Muscle of back (tissue), 13 donors: ENCODE results near the gene UNC50. TPM values are rescaled to one million over a fixed set of nuclear protein-coding genes. Genes with fewer than 3 reads are reported as not detected.
A peak's percentile ranks its signal among the peaks of the same experiment; 100 is the strongest.

Source experiments
- DNase-seq, 3 donors: peaks; one replicate each; pipeline versions ENCODE4 v3.0.0 to v3.0.0-alpha.2; 2013
- long read RNA-seq, 9 donors: transcript quantifications; one replicate each; lab custom pipeline, GENCODE V29; 2026
- polyA plus RNA-seq, 10 donors: library from polyadenylated mRNA; unstranded; fragments of 120-200 nt; gene quantifications; one replicate each; pipeline ENCODE4 v1.2.1, GENCODE V29; 2013; ENCODE audit not compliant: insufficient read length in 10 of 10

Gene UNC50, protein sequence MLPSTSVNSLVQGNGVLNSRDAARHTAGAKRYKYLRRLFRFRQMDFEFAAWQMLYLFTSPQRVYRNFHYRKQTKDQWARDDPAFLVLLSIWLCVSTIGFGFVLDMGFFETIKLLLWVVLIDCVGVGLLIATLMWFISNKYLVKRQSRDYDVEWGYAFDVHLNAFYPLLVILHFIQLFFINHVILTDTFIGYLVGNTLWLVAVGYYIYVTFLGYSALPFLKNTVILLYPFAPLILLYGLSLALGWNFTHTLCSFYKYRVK
- polyA plus RNA-seq = 10 to 100 TPM; 24.9 to 42.1 (median 32.1) TPM
- long read RNA-seq, donor 1, transcript UNC50-201 (6 exons, 1,143 nt) = major isoform, 12 of 13 reads
- long read RNA-seq, donor 1, partial matches to known transcripts = 0 of 13 reads
- long read RNA-seq, donor 1, other reads (novel, unspliced or antisense) = 0 of 13 reads
- long read RNA-seq, donor 2, transcript UNC50-201 (6 exons, 1,143 nt) = major isoform, 9 of 10 reads
- long read RNA-seq, donor 2, partial matches to known transcripts = 0 of 10 reads
- long read RNA-seq, donor 2, other reads (novel, unspliced or antisense) = 0 of 10 reads
- long read RNA-seq, donor 3 = 0 reads
- long read RNA-seq, donor 4, transcript UNC50-201 (6 exons, 1,143 nt) = major isoform, 18 of 22 reads
- long read RNA-seq, donor 4, partial matches to known transcripts = 0 of 22 reads
- long read RNA-seq, donor 4, other reads (novel, unspliced or antisense) = 0 of 22 reads
- long read RNA-seq, donor 5, transcript UNC50-201 (6 exons, 1,143 nt) = major isoform, 15 of 16 reads
- long read RNA-seq, donor 5, partial matches to known transcripts = 0 of 16 reads
- long read RNA-seq, donor 5, other reads (novel, unspliced or antisense) = 0 of 16 reads
- long read RNA-seq, donor 6, transcript UNC50-201 (6 exons, 1,143 nt) = major isoform, 23 of 25 reads
- long read RNA-seq, donor 6, partial matches to known transcripts = 0 of 25 reads
- long read RNA-seq, donor 6, other reads (novel, unspliced or antisense) = 0 of 25 reads
- long read RNA-seq, donor 7, transcript UNC50-201 (6 exons, 1,143 nt) = major isoform, 23 of 25 reads
- long read RNA-seq, donor 7, partial matches to known transcripts = 0 of 25 reads
- long read RNA-seq, donor 7, other reads (novel, unspliced or antisense) = 0 of 25 reads
- long read RNA-seq, donor 8, transcript UNC50-201 (6 exons, 1,143 nt) = major isoform, 13 of 15 reads
- long read RNA-seq, donor 8, partial matches to known transcripts = 0 of 15 reads
- long read RNA-seq, donor 8, other reads (novel, unspliced or antisense) = 0 of 15 reads
- long read RNA-seq, donor 9, partial matches to known transcripts = 0 of 2 reads
- long read RNA-seq, donor 9, other reads (novel, unspliced or antisense) = 0 of 2 reads

DNA sequence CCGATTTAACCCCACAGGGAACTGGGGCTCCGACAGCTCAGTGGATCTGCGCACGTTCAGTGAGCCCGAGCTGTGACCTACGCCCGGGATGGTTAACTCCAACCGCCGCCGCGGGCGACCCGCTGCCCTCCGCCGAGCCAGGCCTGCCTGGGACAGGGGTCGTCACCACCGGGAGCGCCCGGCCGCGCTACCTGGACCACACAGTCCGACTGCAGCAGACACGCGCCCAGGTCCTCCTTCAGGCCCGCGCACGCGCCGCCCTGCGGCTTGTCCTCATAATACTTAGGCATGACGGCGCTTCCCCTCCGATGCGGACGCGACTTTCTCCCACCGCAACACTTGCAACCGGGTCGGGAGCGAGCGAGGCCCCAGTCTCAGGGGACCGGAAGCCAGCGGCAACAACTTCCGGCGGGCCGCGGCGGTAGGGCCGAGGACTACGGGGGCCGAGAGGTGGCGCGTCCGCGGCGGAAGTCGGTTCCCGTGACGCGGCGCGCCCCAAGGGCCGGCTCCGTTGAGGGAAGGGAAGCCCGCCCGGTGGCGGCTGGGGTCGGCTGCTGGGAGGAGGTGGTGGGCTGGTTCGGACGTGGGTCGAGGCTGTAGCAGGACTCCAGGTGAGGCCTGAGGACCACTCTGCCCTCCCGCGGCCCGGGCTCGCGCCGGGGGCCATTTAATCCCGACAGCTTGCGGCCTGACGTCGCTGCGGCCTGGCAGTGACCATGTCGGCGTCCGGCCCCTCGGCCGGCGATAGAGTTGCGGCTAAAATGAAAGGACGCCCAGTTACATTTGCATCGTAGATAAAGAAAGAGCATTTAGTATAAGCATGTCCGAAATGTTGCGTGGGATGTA, at the start of gene UNC50, which contains the start of gene COA5:
TSS of gene UNC50 (plus strand) at position 474 of the 846 bp plus-strand sequence. CDS start 1,171 bp downstream, outside the sequence.
TSS of gene COA5 (minus strand) at position 397 of the 846 bp plus-strand sequence. CDS start at position 290, 107 bp downstream.
- DNase-seq = peak; percentile 90 to 97 (median 92)

DNA sequence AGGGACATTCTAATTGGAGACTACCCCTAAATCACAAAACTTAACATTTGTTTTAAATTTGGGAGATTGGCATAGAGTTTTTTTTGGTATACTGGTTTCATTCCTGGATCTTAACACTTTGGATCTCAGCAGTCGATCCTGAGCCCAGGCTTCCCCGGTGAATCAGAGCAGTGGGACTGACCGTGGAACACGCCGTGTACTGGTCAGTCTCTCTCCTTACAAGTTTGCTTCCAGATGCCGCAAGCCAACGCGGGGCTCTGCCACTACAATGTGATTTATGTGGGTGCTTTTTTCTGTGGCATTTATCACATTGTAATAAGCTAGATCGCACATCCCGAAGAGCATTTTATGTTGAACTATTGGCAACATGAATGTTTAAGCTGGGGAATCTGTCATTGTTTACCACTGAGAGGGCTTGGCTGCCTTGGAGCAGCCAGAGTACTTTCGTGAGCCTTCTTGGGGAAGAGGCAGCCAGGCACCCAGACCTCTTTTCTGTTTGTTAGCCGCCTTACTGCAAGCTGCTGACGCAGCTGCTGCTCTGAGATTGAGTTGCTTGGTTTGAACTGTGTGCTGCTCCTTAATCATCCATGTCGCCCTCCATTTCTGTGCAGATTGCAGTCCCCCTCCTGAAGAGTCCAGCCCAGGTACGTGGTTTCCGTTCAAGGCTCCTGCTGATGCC, 49.4 kb upstream of the UNC50 start:
- no peak for DNase-seq

DNA sequence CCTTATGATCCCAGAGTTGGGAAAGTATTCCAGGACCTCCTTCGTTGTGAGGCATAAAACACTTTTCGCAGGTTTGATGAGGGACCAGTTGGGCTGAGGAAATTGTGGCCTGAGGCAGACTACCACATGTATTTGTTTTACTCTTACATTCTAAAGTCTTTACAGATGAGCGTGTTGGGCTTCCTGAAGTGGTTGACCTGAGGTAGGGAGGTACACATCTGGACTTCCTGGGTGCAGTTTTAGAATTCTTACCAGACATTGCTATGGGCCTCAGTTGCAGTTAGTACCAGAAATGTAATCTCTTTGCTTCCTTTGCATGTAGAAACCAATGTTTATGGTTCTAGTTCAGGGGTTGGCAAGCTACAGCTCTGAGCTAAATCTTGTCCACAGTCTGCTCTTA, 48.8 kb upstream of the UNC50 start:
- DNase-seq = no peak

DNA sequence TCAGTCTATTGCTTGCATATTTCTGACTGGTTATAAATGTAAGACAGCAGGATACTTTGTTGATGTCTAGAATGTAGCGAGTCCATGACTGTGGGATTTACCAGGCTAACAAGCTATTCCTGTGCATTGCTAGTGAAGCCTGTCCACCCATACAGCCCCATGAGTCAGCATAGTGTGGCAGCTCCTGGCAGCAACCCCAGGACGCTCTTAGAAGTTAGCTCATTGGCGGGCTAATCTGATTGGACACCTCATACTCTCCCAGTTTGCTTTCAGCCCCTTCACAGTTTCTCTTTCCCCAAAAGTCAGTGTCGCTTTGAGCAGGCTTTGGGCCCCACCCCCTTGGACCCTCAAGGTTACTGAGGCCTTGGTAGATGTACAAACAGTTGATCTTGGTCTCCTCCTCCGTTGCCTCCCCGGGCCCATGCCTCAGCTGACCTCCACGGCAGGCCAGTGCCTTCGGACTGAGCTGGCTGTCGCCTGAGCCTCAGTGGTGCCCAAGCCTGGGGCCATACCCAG, 48.1 kb upstream of the UNC50 start:
- DNase-seq = peak in 1 of 3 donors; percentile 35

DNA sequence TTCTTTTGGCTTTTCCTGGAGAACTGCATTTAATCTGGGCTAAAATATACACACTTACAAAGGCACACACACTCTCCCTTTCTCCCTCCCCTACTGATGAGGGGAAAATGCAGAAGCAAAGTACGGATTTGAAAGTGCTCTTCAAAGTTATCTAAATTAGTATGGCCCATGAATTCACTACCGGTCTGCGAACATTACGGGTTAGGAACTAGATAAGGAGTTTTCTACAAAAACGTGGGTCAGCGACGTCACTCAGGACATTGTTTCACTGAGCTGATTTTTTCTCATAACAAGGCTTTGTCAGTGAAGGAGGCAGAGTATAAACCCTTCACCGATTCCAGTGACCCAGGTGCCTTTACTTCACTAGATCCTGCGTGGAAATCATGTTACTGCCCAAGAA, 47.4 kb upstream of the UNC50 start:
- DNase-seq = no peak

DNA sequence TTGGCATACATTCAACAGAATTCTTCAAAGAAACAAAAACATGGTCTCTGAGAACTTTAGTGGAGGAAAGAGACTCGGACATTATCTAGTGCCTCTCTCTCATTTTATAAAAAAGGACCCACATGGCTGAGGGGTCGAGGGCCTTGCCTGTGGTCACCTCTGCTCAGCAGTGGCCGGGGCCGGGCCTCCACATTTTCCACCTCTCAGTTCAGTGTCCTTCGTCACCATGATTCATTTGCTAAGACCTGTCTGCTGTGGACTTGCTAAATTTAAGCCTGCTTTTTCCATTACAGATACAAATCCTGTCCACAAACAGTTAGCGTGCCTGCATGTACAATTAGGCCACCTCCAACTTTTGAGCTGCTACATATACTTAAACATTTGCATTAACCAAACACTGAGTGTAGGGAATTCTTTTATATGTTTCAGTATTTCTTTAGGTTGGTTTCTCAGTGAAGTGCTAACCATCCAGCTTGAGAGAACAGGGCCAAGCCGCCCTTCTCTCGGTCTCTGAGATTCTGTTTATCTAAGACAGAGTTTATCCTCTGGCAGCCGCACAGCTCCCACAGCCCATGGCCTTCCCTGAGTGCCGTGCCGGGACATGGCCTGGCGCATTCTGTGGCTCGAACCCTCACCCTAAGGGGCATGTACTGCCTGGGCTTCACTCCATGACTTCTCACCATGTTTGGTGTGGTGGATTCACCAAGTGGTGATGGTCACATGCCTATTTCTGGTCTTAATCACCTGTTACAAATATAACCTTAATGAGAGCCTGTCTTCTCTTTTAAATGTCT, 46.3 kb upstream of the UNC50 start:
- DNase-seq = no peak

DNA sequence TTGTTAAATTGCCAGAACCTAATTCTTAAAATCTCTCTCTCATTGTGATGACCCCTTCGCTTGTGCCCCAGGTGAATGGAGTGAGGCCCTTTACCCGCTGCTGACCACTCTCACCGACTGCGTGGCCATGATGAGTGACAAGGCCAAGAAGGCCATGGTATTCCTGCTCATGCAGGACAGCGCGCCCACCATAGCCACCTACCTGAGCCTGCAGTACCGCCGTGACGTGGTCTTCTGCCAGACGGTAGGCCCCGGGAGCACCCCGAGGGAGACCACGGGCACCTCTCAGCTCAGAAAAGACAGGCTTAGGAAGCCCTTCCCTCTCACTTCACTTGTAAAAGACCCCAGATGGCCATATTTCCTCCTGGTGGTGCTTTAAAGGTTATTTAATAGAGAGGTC, 45.0 kb upstream of the UNC50 start:
- no peak for DNase-seq

DNA sequence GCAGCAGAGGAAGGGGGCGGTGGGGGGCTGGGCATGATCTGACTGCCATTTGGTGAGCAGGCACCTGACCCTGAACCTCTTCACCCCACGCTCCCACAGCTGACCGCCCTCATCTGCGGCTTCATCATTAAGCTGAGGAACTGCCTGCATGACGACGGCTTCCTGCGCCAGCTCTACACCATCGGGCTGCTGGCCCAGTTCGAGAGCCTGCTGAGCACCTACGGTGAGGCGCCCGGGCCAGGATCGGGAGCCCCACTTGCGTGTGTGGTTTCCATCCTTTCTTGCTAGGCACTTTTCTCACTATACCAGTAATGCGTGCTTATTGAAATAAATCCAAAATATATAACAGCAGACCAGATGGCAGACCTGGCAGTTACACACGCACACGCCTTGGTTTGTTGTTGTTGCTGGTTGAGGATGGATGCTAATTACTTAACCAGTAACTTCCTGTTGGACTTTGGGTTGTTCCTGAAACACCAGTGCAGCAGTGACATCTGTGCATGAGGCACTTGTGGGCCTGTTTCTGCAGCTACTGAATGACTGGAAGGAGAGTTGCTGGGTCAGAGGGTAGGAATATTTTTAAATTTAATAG, 43.8 kb upstream of the UNC50 start:
- DNase-seq = no peak

DNA sequence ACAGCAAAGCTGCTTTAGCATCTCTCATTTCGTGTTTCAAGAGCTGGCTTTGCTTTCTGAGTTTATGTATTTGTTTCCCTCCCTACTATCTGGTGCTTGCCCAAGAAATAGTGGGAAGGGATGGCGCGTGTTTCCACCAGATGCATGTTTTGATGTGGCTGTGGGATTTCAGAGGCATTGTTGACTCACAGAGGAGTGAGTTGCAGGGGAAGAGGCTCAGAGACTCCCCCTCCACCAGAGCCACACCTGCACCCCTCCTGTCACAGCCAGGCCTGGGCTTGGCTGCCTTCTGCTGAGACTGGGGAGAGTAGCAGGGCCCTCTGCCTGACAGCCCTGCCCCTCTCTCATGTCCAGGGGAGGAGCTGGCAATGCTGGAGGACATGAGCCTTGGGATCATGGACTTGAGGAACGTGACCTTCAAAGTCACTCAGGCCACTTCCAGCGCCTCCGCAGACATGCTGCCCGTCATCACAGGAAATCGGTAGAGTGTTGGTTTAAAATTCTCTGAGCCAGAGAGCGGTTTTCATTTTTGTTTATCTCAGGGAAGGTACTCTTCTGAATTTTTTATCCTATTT, 43.0 kb upstream of the UNC50 start:
- DNase-seq = no peak

DNA sequence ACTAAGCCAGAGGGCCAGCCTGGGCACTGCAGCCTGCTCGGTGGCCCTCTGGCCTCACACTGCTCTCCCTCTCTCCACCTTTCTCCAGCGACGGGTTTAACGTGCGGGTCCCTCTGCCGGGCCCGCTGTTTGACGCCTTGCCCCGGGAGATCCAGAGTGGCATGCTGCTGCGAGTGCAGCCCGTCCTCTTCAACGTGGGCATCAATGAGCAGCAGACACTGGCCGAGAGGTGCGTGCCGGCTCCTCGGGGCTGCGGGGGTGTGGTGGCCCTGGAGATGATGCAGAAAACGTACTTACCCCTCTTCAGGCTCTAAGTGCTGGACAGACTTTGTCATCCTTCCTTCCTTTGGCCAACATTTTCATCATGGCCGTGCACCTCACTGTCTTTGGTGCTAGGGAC, 42.4 kb upstream of the UNC50 start:
- no peak for DNase-seq

DNA sequence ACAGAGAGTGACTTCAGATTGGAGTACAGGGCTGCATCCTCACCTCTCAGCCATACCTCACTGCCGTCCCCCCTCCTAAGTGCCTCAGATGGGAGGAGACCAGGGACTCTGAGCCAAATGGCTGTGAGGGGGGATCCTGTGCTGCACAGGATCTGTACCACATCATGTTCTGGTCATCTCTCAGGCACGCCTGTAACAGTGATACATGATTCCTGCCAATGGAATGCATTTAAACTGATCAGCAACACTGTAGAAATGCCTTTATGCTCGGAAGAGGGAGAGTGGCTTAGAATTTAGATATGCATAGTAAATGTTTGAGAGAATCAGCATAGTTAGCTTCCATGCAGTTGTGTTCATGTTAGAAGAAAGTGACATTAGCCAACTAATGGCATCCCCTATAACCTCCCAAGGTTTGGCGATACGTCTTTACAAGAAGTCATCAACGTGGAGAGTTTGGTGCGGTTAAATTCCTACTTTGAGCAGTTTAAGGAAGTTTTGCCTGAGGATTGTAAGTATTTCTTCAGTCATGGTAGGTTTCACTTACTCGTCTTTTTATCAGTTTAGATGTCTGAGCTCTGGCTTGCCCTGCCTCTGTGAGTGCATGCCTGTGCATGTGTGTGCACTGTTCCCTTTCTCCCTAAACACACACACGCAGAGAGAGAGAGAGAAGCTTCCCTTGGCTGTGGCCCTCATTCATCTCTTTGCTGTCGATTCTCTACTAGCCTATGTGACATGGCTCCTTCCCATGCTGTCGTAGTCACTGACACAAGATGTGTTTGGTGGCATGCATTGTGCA, 40.0 kb upstream of the UNC50 start:
- no peak for DNase-seq

DNA sequence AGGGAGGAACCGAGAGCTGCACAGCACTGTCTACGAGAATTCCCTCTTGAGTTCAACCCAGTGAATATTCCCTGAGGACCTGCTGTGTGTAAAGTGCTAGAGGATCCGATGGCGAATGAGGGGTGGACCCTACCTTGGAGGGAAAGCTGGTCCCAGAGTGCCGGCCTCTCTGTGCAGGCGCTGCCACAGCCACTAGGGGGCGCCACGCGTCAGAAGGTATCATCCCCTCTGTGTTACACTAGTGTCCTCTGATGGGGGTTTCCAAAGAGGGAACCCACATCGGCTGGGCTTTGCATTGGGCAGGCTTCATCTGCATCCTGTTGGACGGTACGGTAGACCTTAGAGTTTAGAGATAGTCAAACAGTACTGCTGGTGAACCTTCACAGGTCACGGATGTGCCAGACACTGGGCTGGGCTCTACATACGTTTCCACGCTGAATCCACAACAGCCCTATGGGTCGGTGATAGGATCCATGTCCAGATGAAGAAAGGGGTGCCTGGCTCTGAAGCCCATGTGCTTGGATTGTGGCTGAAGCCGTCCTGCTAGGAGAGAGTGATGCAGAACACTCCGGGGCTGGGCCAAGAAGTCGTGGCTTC, 39.1 kb upstream of the UNC50 start:
- peak in 1 of 3 donors; percentile 19 for DNase-seq

DNA sequence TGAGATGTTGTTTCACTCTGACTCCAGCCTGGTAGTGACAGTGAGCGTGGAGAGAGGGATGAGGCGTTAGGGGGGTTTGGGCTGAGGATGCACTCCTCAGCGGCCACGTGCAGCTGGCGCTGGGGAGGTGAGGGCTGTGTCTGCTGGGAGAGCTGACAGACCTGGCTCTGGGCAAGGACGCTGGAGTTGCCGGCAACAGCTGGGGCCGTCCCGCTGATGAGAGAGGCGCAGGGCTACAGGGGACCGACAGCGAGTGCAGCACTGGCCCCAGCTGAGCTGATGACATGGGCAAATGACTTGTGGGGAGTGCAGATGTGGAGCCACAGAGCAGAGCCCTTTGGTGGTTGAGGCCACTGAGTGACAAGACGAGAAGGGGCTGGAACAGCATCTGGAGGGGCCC, 38.5 kb upstream of the UNC50 start:
- DNase-seq = no peak

DNA sequence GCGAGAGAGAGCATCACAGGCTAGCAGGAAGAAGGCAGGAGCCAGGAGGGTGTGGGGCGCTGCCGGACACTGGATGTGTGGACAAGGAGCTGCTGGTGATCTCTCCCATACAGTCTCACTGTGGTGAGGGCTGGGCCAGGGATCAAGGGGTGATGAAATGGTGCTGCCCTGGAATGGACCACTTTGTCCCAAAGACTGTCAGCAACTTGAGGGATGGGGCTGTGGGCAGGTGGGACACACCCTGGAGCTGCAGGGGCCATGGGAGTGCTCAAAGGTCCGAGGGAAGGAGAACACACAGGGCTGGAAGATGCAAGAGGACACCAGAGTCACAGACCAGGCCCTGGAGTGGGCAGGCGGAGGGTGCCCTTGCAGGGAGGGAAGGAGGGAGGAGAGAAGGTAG, 38.0 kb upstream of the UNC50 start:
- DNase-seq = no peak

DNA sequence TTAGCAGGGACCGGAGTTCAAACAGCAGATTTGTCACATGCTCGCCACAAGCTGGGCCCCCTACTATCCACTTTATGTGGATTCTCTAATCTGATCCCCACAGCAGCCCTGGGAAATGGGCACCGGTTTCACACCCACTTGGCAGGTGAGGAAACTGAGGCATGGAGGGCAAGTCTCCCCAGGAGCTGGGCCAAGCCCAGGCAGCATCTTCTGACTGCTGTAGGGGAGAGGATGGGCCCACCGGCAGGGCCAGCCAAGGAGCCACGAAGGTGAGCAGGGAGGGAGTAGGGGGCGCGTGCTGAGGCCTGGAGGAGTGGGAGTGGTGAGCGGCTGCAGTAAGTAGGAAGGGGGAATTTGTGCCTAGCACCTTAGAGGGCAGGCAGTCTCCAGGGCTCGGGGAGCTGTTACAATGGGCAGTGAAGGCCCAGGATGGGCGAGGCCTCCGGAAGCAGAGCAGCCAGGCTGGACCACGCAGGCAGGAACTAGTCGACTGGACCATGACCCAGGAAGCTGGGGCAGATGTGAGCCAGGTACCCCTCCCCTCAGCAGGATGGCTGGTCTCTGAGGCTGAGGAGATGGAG, 37.2 kb upstream of the UNC50 start:
- no peak for DNase-seq

DNA sequence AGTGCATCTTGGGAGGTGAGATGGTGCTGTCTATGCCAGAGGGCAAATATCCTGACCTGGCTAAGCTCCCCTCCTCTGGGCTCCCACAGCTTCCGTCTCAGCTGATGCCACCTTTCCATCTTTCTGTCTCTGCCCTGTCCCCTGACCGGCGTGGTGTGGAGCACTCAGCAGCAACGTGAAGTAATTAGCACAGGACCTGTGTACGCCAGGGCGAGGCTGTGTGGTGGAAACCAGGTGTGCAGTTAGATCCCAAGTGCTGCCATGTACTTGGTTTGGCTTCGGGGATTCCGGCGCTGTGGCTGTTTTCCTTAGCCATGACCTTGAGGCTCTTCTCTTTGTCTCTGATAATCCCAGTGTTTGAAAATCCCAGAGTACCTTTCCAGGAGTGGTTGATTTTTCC, 36.6 kb upstream of the UNC50 start:
- DNase-seq = no peak
